ENCODE data around the gene RAD1. TPM values are rescaled to one million over a fixed set of nuclear protein-coding genes. Genes with fewer than 3 reads are reported as not detected.

RAD1 gene
- total RNA-seq, 2 donors from 2014 or later = 8.9 to 15.1 TPM

- H3K27ac ChIP-seq = no peak overlapping the region
- no peaks in the 10 kb centered on the region for H3K27me3 ChIP-seq (replicated peaks; ENCODE audit: insufficient read depth)
- no peak overlapping the region for H3K4me3 ChIP-seq
- no peaks in the 10 kb centered on the region for H3K36me3 ChIP-seq
- TF ChIP-seq CTCF (IDR thresholded peaks at IDR 0.05) = no peak
- no peaks in the 10 kb centered on the region for H3K9me3 ChIP-seq
- H3K4me1 ChIP-seq (ENCODE audit: control insufficient read depth in 1 of 2, low read depth in 2 of 2) = peaks cover 15 to 30% of the 10 kb centered on the region in 2 donors
- ATAC-seq (ENCODE audit: insufficient number of reproducible peaks, low FRiP score, low read depth) (no peak), DNase-seq (ENCODE audit: low spot score) (no peak)
These were observed 51.4 kb downstream of the RAD1 start for GRCh38 chr5:34863946-34864345.

GRCh38 chr5:34859253-34859652, 56.1 kb downstream of the RAD1 start:
- Histone ChIP-seq H3K4me1 (ENCODE audit: control insufficient read depth in 1 of 2, low read depth in 2 of 2) (peaks cover 23 to 37% of the 10 kb centered on the region in 2 donors), H3K27ac (peak overlapping the region; percentile 24 to 41), H3K4me3 (no peak overlapping the region), H3K36me3 (no peaks in the 10 kb centered on the region), H3K9me3 (no peaks in the 10 kb centered on the region), H3K27me3 (replicated peaks; ENCODE audit: insufficient read depth) (no peaks in the 10 kb centered on the region)
- TF ChIP-seq CTCF (IDR thresholded peaks at IDR 0.05) = no peak
- no peak for ATAC-seq (ENCODE audit: insufficient number of reproducible peaks, low FRiP score, low read depth)
- no peak for DNase-seq (ENCODE audit: low spot score)

- Histone ChIP-seq H3K4me1 (ENCODE audit: control insufficient read depth in 1 of 2, low read depth in 2 of 2) (peaks cover 23 to 35% of the 10 kb centered on the region in 2 donors), H3K27me3 (replicated peaks; ENCODE audit: insufficient read depth) (no peaks in the 10 kb centered on the region), H3K9me3 (no peaks in the 10 kb centered on the region), H3K27ac (peak overlapping the region; percentile 39 to 41), H3K36me3 (no peaks in the 10 kb centered on the region), H3K4me3 (no peak overlapping the region)
- DNase-seq (ENCODE audit: low spot score) (no peak), ATAC-seq (ENCODE audit: insufficient number of reproducible peaks, low FRiP score, low read depth) (peak; percentile 67)
- no peak for TF ChIP-seq CTCF (IDR thresholded peaks at IDR 0.05)
These were observed 56.5 kb downstream of the RAD1 start for GRCh38 chr5:34858790-34859189.

- H3K27ac ChIP-seq = peak overlapping the region; percentile 39 to 52
- no peaks in the 10 kb centered on the region for H3K27me3 ChIP-seq (replicated peaks; ENCODE audit: insufficient read depth)
- TF ChIP-seq CTCF (IDR thresholded peaks at IDR 0.05) = no peak
- no peak overlapping the region for H3K4me3 ChIP-seq
- no peaks in the 10 kb centered on the region for H3K9me3 ChIP-seq
- no peak for DNase-seq (ENCODE audit: low spot score)
- peaks cover 20 to 32% of the 10 kb centered on the region in 2 donors for H3K4me1 ChIP-seq (ENCODE audit: control insufficient read depth in 1 of 2, low read depth in 2 of 2)
- no peak for ATAC-seq (ENCODE audit: insufficient number of reproducible peaks, low FRiP score, low read depth)
- H3K36me3 ChIP-seq = no peaks in the 10 kb centered on the region
These were observed 57.4 kb downstream of the RAD1 start for GRCh38 chr5:34857894-34858293.

GRCh38 chr5:34857161-34857560, 58.1 kb downstream of the RAD1 start:
- Histone ChIP-seq H3K36me3 (no peaks in the 10 kb centered on the region), H3K27me3 (replicated peaks; ENCODE audit: insufficient read depth) (no peaks in the 10 kb centered on the region), H3K27ac (peak overlapping the region; percentile 52 to 54), H3K4me1 (ENCODE audit: control insufficient read depth in 1 of 2, low read depth in 2 of 2) (peaks cover 20 to 32% of the 10 kb centered on the region in 2 donors), H3K9me3 (no peaks in the 10 kb centered on the region), H3K4me3 (no peak overlapping the region)
- ATAC-seq (ENCODE audit: insufficient number of reproducible peaks, low FRiP score, low read depth) = no peak
- TF ChIP-seq CTCF (IDR thresholded peaks at IDR 0.05) = no peak
- no peak for DNase-seq (ENCODE audit: low spot score)

Other genes starting within 250 kb of the RAD1 start
- gene TTC23L, start 76.3 kb downstream of the RAD1 start, total RNA-seq = 1 to 10 TPM in 1 of 2 donors, not detected in 1; 3.7 TPM
- gene BRIX1, start 207 bp upstream of the RAD1 start, total RNA-seq = 10 to 100 TPM; 16.8 to 33.5 TPM
- gene DNAJC21, start 14.1 kb upstream of the RAD1 start, total RNA-seq = 10 to 100 TPM; 24.1 to 44.2 TPM
- not detected for gene AGXT2, start 132.4 kb upstream of the RAD1 start, total RNA-seq

Data from thoracic aorta (tissue), 2 donors.